GM18499 (cell line): ENCODE results near the gene PARL.

ENCODE experiments used
- ATAC-seq: cut with Tn5 transposase; IDR thresholded peaks from one replicate; pipeline ENCODE4 v1.9.1; 2021; ENCODE audit warnings: moderate number of reproducible peaks; ENCODE audit not compliant: insufficient read depth, unreplicated experiment

PARL gene, protein sequence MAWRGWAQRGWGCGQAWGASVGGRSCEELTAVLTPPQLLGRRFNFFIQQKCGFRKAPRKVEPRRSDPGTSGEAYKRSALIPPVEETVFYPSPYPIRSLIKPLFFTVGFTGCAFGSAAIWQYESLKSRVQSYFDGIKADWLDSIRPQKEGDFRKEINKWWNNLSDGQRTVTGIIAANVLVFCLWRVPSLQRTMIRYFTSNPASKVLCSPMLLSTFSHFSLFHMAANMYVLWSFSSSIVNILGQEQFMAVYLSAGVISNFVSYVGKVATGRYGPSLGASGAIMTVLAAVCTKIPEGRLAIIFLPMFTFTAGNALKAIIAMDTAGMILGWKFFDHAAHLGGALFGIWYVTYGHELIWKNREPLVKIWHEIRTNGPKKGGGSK

DNA sequence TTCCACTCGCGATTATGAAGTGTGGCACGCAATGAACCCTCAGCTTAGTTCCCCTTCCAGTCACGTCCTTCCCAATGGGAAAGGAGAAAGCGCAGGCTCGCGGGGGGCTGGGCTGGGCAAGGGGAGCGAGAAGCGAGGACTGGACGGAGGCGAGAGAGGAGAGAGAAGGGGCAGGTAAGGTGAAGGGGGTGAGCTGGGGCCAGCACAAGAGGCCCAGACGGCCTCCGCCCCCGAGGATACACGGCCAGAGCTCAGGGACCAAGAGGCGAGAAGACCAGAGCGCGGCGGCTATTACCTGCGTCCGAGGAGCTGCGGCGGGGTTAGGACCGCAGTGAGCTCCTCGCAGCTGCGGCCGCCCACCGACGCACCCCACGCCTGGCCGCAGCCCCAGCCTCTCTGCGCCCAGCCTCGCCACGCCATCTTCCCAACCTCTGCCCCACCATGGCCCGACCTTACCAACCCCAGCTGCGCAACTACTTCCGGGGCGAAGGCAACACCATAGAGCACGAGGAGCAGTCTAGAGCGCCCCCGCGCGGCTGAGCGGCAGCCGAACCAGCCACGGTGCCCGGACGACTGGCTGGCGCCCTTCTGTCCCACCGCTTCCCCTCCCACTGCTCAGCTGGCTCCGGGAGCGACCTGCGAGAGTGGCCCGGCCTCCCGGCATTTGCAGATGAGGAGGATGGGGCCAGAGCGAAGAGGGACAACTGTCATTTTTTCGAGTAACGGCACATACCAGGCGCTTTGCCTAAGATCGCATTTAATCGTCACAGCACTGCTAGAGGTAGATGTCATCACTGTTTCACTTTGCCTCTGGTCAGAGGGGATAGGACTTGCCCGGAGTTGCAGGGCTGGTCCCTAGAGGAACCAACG lies at the start of gene PARL:
Gene PARL, minus strand, starts transcription at position 454 of the 870 bp plus-strand sequence. Its CDS starts 34 bp downstream, at position 420.
- peak; percentile 92 for ATAC-seq

DNA sequence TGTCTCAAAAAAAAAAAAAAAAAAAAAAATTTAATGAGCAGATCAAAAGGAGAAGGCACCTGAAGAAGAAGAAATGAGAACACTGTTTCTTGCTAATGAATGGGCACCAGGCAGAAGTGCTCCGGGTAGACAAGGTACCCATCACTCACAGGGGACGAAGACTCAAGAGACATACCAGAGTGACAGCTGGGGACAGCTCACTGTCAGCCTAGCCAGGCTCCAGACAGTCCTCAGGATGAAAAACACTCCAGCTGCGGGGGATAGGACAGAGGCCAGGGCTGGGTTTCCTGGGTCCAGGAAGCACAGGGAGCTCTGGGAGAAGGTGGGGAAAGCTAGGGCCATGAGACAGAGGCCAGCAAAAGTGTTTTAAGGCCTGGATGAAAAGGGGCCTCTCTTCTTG lies 48.5 kb upstream of the PARL start:
- no peak for ATAC-seq

DNA sequence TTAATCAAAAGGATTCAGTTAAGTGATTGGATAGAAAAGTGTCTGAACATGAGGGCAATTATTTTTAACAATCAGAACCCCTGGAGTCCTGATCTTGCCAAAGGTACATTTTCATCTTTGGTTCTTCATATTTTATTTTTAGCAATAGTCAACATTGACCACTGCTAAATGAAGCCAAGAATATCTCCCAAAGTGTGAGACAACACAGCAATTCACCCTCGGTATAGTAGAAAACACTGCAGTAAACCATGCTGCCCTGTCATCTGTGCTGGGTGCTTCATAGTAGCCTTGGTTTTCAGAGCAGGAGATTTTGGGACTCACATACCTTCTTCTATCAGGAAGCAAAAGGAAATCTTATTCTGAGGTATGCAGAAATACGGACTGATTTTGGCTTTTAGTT lies 47.2 kb upstream of the PARL start:
- ATAC-seq: no peak

DNA sequence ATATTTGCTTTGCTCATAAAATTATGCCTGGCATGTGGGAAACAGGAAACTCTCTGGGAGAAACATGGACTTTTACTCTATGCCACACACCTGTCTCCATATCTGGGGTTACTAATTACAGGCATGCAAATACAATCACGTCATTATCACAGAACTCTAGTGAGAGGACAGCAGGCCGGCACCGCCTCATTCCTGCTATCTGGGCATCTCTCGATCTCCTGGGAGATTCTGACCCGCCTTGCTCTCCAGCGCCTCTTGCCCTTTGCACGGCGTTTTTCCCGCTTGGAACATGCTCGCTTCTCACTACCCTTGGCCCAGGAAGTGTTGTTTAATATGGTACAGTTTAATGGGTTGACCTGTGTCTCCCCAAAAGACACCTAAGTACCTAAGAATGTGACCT lies 45.4 kb upstream of the PARL start:
- ATAC-seq: no peak

DNA sequence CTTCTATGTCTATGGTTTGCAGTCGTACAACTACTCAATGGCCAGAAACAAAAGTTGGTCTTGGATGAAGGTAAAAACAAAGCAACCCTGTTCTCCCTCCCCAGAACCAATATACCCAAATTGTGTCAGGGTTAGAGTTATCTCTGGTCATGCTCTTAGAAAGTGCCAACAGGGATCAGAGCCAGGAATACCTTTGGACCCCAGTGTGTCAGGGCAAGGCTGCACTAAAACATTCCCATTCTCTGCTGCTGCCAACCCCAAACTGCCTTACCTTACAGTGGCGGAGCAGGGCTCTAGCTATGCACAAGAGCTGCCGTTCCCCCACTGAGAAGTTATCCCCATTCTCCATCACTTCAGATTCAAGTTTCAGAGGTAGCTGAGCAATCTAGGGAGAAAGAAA lies 42.4 kb upstream of the PARL start:
- ATAC-seq: no peak

DNA sequence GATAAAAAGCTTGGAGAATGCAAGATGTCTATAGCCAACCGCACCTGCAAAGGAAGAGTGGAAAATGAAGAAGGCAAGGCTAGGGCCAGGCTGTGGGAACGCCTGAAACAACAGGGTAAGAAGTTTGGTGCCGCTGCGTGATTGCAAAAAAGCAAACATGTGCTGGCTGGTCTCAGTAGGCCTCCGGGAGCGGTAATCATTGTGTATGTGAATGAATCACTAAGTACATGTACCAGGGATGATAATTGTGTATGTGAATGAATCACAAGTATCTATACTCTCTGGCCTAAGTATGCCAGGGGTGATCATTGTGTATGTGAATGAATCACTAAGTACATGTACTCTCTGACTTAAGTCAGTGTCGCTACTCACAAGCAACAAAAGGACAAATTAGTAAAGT lies 40.3 kb upstream of the PARL start:
- no peak for ATAC-seq

DNA sequence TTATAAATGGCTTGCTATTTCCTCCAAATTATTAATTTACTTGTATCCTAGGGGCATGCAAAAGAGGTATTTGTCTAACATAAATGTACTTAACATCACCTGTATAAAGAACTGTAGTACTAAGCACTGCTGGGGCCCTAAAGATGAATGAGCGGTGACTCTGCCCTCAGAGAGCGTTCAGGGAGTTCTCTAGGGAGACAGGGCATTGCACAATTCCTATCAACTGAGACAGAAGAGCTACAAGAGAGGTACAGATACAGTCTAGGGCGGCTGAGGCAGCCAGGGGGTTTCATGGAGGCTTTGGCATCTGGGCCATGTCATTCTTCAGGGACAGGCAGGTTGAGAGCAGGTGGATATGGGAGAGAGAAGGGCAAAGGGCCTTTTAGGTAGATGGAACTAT lies 39.9 kb upstream of the PARL start:
- no peak for ATAC-seq

DNA sequence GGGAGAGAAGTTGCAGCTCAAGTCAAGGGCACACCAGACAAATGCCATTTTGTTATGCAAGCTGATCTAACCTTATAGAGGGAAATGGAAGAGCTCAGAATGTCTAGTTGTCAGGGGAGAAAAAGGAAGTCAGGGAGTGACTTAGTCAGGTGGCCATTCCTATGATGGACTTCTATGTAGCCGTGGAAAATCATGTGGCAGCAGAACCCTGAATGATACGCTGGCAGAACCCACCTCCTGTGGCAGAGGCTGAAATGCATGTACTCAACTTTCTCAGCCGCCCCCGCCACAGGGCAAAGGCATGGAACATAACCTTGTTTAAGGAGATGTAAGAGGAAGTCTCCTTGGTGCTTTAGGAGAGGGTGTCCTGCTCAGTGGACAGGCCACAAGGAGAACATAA lies 37.7 kb upstream of the PARL start:
- no peak for ATAC-seq

DNA sequence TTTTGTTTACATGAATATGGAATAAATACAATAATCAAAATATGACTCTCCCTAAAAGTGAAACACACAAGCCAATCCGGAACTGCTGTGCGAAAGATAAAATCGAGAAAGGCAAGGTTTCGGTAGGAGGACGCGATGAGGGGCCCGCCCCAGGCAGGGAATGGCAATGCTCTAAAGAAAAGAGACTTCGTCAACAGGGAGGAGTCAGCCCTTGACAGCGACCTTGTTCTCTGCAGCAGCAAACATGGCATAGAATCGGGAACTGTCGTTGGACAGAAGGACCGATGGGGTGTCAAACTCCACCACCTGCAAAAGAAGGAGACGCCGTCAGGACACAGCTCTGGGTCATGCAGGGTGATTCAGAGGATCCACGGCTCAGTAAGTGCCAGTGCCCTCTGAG lies 36.4 kb upstream of the PARL start:
- ATAC-seq: no peak

DNA sequence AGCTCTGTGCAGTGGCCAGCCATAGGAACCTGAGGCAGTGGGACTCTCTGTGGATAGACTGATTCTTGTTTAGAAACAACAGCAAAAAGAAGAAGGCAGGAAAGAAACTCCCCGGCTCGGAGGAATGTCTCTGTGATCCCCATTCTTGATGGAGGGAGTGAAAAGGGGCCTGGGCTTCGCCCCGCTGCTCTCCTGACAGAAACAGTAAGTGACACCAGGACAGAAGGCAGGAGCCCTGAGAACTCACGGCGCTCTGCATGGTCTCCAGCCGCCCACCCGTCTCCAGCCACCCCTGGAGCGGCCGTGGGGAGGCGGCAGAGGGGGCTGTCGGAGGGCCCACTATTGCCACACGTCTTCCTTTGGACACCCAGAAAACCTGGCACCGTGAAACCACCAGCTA lies 35.7 kb upstream of the PARL start:
- ATAC-seq: no peak

DNA sequence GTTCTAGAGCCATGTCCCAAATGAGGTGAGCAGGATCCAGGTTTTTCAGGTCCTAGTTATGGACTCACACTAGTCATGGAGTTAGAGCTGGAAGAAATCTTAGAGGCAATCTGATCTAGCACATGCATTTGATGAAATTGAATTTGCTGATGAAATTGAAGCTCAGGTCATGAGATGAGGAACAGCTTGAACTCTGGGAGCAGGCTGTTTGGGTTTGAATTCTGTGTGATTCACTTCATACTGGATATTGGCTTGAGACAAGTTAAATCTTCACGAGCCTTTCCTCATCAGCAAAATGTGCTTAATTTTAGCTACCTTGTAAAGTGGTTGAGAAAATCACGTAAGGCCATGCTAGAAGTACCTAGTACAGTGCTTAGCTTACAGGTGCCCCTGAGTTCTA lies 33.5 kb upstream of the PARL start:
- no peak for ATAC-seq

DNA sequence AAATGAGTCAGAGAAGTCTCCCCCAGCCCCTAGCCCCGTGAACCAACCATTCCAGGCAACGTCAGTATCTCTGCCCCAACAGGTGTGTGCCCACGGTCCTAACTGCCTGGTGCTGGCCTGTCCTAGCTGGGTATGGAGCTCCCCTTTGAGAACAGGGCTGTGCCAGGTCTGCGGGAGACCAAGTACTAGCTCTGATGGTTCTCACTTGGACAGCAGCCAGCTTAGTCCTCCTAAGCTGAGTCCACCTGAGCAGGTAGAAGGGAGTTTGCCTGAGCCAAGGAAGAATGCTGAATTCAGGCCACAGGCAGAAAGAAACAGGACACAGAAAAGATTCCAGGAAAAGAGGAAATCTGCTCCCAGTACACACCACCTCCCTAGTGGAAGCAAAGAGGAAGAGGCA lies 33.1 kb upstream of the PARL start:
- no peak for ATAC-seq

DNA sequence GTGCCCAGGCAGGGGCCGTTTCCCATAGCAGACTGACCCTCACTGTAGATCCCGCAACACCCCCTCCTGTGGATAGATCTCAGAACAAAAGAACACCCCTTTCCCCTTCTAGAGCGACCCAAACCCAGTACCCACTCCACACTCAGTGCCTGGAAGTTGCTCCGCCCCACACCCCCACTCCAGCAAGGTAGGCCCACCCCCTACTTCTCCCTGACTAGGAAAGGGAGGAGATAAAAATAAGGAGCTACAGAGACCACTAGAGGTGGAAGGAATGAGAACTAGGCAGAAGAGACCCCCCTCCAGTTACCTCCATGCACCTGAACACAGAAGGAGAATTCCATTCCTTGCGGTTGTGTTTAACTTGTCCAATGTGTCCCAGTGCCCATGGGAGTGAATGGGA lies 30.2 kb upstream of the PARL start:
- ATAC-seq: no peak

DNA sequence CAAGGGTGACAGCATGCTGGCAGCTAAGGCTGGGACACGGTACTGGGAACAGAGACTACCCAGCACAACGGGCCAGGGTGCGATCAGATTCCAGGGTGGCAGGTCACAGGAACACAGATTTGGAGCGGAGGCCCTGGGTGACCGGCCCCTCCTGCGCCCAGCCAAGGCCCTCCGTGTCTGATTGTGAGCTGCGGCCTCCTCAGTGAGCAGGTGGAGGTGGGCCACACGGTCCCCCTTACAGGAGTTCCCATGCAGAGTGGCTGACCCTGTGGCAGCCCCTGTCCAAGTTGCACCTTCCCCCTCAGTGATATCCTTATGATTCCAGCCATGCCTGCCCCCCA lies 28.9 kb upstream of the PARL start:
- no peak for ATAC-seq

DNA sequence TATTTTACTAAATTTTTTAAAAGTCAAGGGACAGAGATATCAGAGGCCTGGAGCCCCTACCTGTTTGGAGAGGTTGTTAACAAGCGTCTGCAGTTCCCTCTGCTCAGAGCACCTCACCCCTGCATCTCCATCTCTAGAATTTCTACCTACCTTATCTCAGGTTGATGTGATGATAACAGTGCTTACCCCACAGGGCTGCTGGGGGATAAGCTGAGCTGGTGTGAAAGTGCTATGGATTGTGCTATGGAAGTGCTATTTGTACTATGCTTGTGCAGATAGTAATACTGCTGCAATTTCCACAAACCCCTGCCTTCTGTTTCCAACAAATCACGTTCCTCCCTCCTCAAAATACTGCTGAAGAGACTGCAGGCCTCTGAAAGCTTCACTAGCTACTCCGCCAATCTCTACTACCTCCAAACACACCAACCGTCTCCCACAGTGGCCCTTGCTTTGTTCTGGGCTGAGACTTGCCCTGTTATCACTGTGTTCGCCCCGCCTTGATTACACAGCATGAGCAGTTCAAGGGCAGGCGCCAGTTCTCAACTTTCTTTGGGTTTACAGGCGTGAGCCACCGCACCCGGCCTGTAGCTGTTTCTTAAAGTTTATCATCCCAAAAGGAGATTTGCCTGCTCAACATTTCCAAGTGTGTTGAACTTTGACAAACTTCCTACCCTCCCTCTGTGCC lies 28.4 kb upstream of the PARL start:
- no peak for ATAC-seq

DNA sequence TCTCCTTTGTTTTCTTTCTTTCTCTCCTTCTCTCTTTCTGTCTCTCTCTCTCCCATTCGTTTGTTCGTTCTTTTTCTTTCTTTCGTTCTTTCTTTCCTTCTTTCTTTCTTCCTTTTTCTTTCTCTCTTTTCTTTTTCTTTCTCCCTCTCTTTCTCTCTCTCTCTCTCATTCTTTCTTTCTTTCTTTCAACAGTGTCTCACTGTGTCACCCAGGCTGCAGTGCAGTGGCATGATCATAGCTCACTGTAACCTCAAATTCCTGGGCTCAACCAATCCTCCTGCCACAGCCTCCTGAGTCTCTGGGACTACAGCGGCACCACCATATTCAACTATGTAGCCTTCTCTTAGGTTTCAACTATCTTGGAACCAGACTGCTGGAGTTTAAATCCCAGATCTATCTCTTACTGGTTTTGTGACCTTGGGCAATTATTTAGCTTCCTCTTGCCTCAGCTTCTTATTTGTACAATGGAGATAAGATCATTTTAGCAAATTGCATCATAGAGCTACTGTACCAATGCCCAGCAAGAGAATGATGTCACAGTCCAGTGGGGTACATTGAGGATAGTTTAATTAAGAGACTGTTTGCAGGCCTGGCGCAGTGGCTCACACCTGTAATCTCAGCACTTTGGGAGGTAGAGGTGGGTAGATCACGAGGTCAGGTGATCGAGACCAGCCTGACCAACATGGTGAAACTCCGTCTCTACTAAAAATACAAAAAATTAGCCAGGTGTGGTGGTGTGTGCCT lies 27.3 kb upstream of the PARL start:
- ATAC-seq: no peak

DNA sequence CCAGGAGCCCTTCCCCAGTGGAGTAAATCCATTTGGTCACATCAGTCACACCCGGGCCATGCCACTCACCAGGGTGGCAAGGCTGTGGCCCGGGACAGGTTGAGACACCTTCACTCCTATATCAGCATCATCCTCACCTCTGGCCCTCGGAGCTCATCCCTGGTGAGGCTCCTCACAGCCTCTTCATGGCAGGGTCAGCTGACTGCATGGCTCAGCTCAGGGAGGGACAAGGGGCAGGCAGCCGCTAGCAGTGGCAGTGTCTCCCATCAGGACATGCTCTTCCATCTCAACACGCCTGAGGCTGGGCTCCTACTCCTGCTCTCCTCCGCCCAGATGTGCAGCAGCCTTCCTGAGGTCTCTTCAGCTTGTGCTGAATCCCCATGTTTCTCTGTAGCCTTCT lies 26.4 kb upstream of the PARL start:
- ATAC-seq: no peak

DNA sequence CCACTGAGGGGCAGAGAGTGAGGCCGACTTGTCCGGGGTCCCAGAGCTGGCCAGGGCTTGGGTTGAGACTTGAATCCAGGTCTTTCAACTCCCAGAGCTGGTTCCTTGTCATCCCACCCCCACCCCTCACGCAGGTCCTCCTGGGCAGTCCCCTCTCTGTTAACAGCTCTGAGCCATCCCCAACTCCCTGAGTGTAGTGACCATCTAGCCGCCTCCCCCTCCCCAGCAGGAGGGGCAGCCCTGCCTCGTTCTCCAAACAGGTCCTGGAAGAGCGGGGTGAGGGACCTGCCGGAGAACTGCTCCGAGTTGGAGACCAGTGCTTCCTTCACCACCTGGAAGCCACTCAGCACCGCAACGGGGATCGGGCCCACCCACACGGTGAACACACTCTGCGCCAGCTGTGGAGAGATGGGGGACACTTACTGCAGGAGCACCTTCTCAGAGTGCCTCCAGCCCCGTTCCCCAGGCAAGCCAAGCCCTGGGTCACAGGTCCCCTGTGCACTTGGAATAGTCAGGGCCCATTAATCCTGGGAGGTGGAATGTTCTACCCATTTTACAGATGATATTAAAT lies 24.4 kb upstream of the PARL start:
- no peak for ATAC-seq

DNA sequence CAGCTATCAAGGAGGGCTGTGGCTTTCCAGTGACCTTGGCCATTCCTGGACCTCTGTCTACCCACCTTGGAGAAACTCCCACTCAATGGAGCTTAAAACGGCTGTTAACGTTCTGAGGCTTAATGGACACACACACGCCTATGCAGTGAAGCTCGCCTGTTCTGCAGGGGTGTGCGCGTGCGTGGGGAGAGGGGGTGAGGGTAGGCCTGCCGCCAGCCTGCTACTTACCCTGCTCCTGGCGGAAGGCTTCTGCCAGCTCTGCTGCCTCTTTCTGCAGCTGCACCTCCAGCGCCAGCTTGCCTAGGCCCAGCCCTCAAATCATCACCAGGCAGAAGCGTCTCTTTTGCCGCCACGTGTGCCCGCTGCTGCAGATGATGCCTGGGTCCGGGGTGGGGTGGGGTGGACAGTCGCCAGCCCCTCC lies 23.2 kb upstream of the PARL start:
- ATAC-seq: no peak

DNA sequence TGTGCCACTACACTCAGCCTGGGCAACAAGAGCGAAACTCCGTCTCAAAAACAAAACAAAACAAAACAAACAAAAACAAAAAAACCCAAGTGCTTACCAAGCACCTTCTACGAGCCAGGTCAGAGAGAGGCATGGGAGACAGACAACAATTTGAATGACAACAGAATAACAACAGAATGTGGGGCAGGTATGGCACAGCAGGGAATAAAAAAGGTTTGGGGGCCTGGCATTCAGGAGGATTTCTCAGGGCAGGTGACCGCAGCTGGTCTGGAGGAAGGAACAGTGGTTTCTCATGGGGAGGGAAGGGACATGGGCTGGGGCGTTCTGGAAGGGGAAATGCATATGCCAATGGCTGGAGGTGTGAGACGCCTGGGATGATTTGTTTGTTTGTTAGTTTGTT lies 22.5 kb upstream of the PARL start:
- no peak for ATAC-seq
